ENCODE measurements around the gene PRIMPOL.
"Not testable (repeated sequence)": the region's sequence is repeated elsewhere in the genome, so short reads cannot be mapped to it uniquely, and the experiment has no call there.

Gene PRIMPOL

GRCh38 chr4:184721254-184721653, 71.7 kb downstream of the PRIMPOL start:
- DNase-seq = no peak

DNA sequence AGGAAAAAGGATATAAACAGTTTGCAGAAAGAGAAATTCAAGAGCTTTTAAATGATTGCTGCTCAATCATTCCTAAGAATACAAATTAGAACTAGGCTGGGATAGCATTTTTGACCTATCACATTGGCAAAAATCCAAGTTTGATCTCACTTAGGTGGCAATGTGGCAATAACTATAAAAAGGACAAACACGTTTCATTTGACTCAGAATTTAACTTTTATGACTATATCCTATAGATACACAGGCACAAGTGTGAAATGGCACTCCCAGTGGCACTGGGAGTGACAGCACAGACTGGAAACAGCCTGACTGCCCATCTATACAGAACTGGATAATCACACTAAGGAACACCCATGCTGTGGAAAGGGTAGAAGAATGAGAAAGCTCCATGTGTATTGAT, 73.3 kb downstream of the PRIMPOL start:
- DNase-seq = no peak

GRCh38 chr4:184727430-184727829, 77.9 kb downstream of the PRIMPOL start:
- DNase-seq = no peak

GRCh38 chr4:184728858-184729257, 79.3 kb downstream of the PRIMPOL start:
- DNase-seq = no peak

GRCh38 chr4:184729946-184730345, 80.4 kb downstream of the PRIMPOL start:
- DNase-seq = no peak

GRCh38 chr4:184731056-184731455, 81.5 kb downstream of the PRIMPOL start:
- no peak for DNase-seq

DNA sequence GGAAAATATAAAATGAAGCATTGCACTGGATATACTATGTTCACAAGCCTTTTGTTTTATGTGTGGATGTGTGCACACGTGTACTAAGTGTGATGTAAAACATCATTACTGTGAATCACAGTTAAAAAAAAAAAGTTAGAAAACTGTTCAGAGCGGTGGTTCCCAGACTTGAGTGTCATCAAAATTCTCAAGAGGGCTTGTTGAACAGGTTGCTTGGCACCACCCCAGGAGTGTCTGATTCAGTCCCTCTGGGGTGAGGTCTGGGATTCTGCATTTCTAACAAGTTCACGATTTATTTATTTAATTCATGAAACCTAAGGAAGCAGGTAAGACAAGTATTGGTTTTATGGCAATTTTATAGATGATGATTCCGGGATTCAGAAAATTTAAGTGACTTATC, 82.6 kb downstream of the PRIMPOL start:
- no peak for DNase-seq

GRCh38 chr4:184733654-184734524, 84.4 kb downstream of the PRIMPOL start, which contains the start of gene CENPU:
Gene CENPU (minus strand): TSS chr4:184734096. CDS start chr4:184734062, 34 bp downstream.
- DNase-seq = peak; percentile 93

GRCh38 chr4:184734758-184735157, 85.2 kb downstream of the PRIMPOL start:
- no peak for DNase-seq

DNA sequence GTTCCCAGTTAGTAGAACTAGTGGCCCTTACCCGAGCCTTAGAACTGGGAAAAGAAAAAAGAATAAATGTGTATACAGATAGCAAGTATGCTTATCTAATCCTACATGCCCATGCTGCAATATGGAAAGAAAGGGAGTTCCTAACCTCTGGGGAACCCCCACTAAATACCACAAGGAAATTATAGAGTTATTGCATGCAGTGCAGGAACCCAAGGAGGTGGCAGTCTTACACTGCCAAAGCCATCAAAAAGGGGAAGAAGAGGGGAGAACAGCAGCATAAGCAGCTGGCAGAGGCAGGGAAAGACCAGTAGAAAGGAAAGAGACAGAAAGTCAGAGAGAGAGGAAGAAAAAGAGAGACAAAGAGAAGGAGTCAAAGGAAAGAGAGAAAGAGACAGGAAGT, 90.0 kb downstream of the PRIMPOL start:
- not testable (repeated sequence) for DNase-seq

- DNase-seq = no peak
Measured at GRCh38 chr4:184740980-184741391, 91.4 kb downstream of the PRIMPOL start.

DNA sequence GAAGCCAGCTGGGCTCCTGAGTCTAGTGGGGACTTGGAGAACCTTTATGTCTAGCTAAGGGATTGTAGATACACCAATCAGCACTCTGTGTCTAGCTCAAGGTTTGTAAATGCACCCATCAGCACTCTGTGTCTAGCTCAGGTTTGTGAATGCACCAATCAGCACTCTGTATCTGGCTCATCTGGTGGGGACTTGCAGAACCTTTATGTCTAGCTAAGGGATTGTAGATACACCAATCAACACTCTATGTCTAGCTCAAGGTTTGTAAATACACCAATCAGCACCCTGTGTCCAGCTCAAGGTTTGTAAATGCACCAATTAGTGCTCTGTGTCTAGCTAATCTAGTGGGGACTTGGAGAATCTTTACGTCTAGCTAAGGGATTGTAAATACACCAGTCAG, 92.1 kb downstream of the PRIMPOL start:
- not testable (repeated sequence) for DNase-seq

DNA sequence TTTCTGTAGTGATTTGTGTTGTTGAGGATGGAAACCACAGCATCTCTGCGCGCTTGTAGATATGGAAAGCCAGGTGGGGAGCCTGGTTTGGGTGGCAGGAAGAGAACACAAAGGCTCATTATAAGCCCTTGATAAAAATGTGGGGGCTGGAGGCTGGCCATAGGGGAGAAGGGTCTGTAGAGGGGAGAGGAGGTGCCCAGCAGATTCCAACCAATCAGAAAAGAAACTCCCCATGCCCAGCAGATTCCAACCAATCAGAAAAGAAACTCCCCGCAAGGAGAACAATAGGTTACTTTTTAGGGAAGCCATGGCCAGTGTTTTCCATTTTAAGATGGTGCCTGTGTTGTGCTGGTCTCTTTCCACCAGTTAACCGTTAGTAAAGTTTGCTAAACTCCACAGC, 94.1 kb downstream of the PRIMPOL start:
- DNase-seq = no peak

DNA sequence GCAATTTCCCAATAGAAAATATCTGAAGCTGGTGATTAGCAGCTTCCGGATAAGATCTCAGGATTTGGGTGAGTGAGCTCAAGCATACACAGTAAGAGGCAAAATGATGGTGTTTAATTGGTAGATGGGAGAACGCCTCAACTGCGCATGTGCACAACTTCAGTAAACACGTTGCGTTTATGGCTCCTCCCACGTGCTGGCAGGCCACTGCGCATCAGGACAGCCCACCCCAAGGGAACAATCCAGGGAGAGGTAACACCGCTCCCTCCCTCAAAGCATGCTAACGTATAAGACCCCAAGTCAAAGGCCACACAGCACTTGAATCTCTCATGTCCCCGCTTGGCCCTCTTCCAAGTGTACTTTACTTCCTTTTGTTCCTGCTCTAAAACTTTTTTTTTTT, 94.7 kb downstream of the PRIMPOL start:
- DNase-seq = no peak

Data from central memory CD4-positive, alpha-beta T cell (primary cell).